ENCODE measurements around the gene CST9L.

The CST9L gene

GRCh38 chr20:23605867-23606651 lies 37.8 kb upstream of the CST9L start, which contains the start of gene CST9:
CST9 (minus strand) TSS chr20:23605917; CDS start chr20:23605864, 53 bp downstream.
- Histone ChIP-seq H3K27ac (no peak within 1 kb of the TSS), H3K36me3 (ENCODE audit: insufficient read depth, low read length) (no peaks in the 10 kb centered on the region), H3K4me3 (no peak within 1 kb of the TSS), H3K9ac (ENCODE audit: insufficient read length) (no peak within 1 kb of the TSS), H3K9me3 (ENCODE audit: low read depth, low read length) (no peaks in the 10 kb centered on the region)
- TF ChIP-seq EZH2 (IDR thresholded peaks at IDR 0.05) (no peak), POLR2AphosphoS5 (IDR thresholded peaks at IDR 0.05; ENCODE audit: borderline replicate concordance, low read depth, low read length) (no peak), FOXP2 (optimal IDR thresholded peaks at IDR 0.05; ENCODE audit: control extremely low read depth, extremely low read length, insufficient read depth) (no peak)
- no peak for DNase-seq (ENCODE audit: low read depth, low spot score)

GRCh38 chr20:23604306-23604705 lies 36.0 kb upstream of the CST9L start:
- Histone ChIP-seq H3K4me3 (no peak overlapping the region), H3K9me3 (ENCODE audit: low read depth, low read length) (no peaks in the 10 kb centered on the region), H3K9ac (ENCODE audit: insufficient read length) (no peak overlapping the region), H3K36me3 (ENCODE audit: insufficient read depth, low read length) (no peaks in the 10 kb centered on the region), H3K27ac (no peak overlapping the region)
- TF ChIP-seq FOXP2 (optimal IDR thresholded peaks at IDR 0.05; ENCODE audit: control extremely low read depth, extremely low read length, insufficient read depth): no peak
- TF ChIP-seq EZH2 (IDR thresholded peaks at IDR 0.05): no peak
- TF ChIP-seq POLR2AphosphoS5 (IDR thresholded peaks at IDR 0.05; ENCODE audit: borderline replicate concordance, low read depth, low read length): no peak
- DNase-seq (ENCODE audit: low read depth, low spot score): no peak

GRCh38 chr20:23603321-23603720 lies 35.0 kb upstream of the CST9L start:
- TF ChIP-seq FOXP2 (optimal IDR thresholded peaks at IDR 0.05; ENCODE audit: control extremely low read depth, extremely low read length, insufficient read depth): no peak
- TF ChIP-seq EZH2 (IDR thresholded peaks at IDR 0.05): no peak
- TF ChIP-seq POLR2AphosphoS5 (IDR thresholded peaks at IDR 0.05; ENCODE audit: borderline replicate concordance, low read depth, low read length): no peak
- Histone ChIP-seq H3K9ac (ENCODE audit: insufficient read length) (no peak overlapping the region), H3K27ac (no peak overlapping the region), H3K36me3 (ENCODE audit: insufficient read depth, low read length) (no peaks in the 10 kb centered on the region), H3K4me3 (no peak overlapping the region), H3K9me3 (ENCODE audit: low read depth, low read length) (no peaks in the 10 kb centered on the region)
- DNase-seq (ENCODE audit: low read depth, low spot score): no peak

GRCh38 chr20:23602699-23603098 lies 34.4 kb upstream of the CST9L start:
- Histone ChIP-seq H3K4me3 (no peak overlapping the region), H3K9me3 (ENCODE audit: low read depth, low read length) (no peaks in the 10 kb centered on the region), H3K9ac (ENCODE audit: insufficient read length) (no peak overlapping the region), H3K27ac (no peak overlapping the region), H3K36me3 (ENCODE audit: insufficient read depth, low read length) (no peaks in the 10 kb centered on the region)
- TF ChIP-seq POLR2AphosphoS5 (IDR thresholded peaks at IDR 0.05; ENCODE audit: borderline replicate concordance, low read depth, low read length) (no peak), EZH2 (IDR thresholded peaks at IDR 0.05) (no peak), FOXP2 (optimal IDR thresholded peaks at IDR 0.05; ENCODE audit: control extremely low read depth, extremely low read length, insufficient read depth) (no peak)
- no peak for DNase-seq (ENCODE audit: low read depth, low spot score)

GRCh38 chr20:23602241-23602640 lies 34.0 kb upstream of the CST9L start:
- Histone ChIP-seq H3K9ac (ENCODE audit: insufficient read length) (no peak overlapping the region), H3K9me3 (ENCODE audit: low read depth, low read length) (no peaks in the 10 kb centered on the region), H3K4me3 (no peak overlapping the region), H3K27ac (no peak overlapping the region), H3K36me3 (ENCODE audit: insufficient read depth, low read length) (no peaks in the 10 kb centered on the region)
- DNase-seq (ENCODE audit: low read depth, low spot score): no peak
- no peak for TF ChIP-seq EZH2 (IDR thresholded peaks at IDR 0.05)
- no peak for TF ChIP-seq FOXP2 (optimal IDR thresholded peaks at IDR 0.05; ENCODE audit: control extremely low read depth, extremely low read length, insufficient read depth)
- no peak for TF ChIP-seq POLR2AphosphoS5 (IDR thresholded peaks at IDR 0.05; ENCODE audit: borderline replicate concordance, low read depth, low read length)

- no peak for DNase-seq (ENCODE audit: low read depth, low spot score)
- H3K9ac ChIP-seq (ENCODE audit: insufficient read length): no peak overlapping the region
- H3K4me3 ChIP-seq: no peak overlapping the region
- no peaks in the 10 kb centered on the region for H3K36me3 ChIP-seq (ENCODE audit: insufficient read depth, low read length)
- TF ChIP-seq POLR2AphosphoS5 (IDR thresholded peaks at IDR 0.05; ENCODE audit: borderline replicate concordance, low read depth, low read length): no peak
- TF ChIP-seq EZH2 (IDR thresholded peaks at IDR 0.05): no peak
- no peak for TF ChIP-seq FOXP2 (optimal IDR thresholded peaks at IDR 0.05; ENCODE audit: control extremely low read depth, extremely low read length, insufficient read depth)
- no peak overlapping the region for H3K27ac ChIP-seq
- no peaks in the 10 kb centered on the region for H3K9me3 ChIP-seq (ENCODE audit: low read depth, low read length)
These were observed 33.4 kb upstream of the CST9L start for GRCh38 chr20:23601715-23602114.

- Histone ChIP-seq H3K9me3 (ENCODE audit: low read depth, low read length) (no peaks in the 10 kb centered on the region), H3K9ac (ENCODE audit: insufficient read length) (no peak overlapping the region), H3K36me3 (ENCODE audit: insufficient read depth, low read length) (no peaks in the 10 kb centered on the region), H3K27ac (no peak overlapping the region), H3K4me3 (no peak overlapping the region)
- DNase-seq (ENCODE audit: low read depth, low spot score): no peak
- TF ChIP-seq FOXP2 (optimal IDR thresholded peaks at IDR 0.05; ENCODE audit: control extremely low read depth, extremely low read length, insufficient read depth) (no peak), POLR2AphosphoS5 (IDR thresholded peaks at IDR 0.05; ENCODE audit: borderline replicate concordance, low read depth, low read length) (no peak), EZH2 (IDR thresholded peaks at IDR 0.05) (no peak)
These were observed 30.2 kb upstream of the CST9L start for GRCh38 chr20:23598481-23598880.

- TF ChIP-seq EZH2 (IDR thresholded peaks at IDR 0.05) (no peak), POLR2AphosphoS5 (IDR thresholded peaks at IDR 0.05; ENCODE audit: borderline replicate concordance, low read depth, low read length) (no peak)
- Histone ChIP-seq H3K4me3 (no peak overlapping the region), H3K9me3 (ENCODE audit: low read depth, low read length) (no peaks in the 10 kb centered on the region), H3K9ac (ENCODE audit: insufficient read length) (no peak overlapping the region), H3K27ac (no peak overlapping the region), H3K36me3 (ENCODE audit: insufficient read depth, low read length) (no peaks in the 10 kb centered on the region)
- DNase-seq (ENCODE audit: low read depth, low spot score): no peak
These were observed 28.4 kb upstream of the CST9L start for GRCh38 chr20:23596579-23597250.

Data from SK-N-MC (cell line).